Smooth muscle cell (in vitro differentiated cells): ENCODE measurements around the gene PDE4C. TPM values are rescaled to one million over a fixed set of nuclear protein-coding genes. Genes with fewer than 3 reads are reported as not detected.

Source experiments
- DNase-seq: peaks from one replicate; lab custom pipeline; 2025; ENCODE audit not compliant: unreplicated experiment; lab: John Stamatoyannopoulos, UW
- H2AFZ ChIP-seq: fragments of 200-600 bp; sonication (generic); 2 replicates; pipeline ENCODE4 v1.6.0; 2016; ENCODE audit warnings: antibody characterized with exemption, low read depth, mild to moderate bottlenecking
- H3F3A ChIP-seq: fragments of 200-600 bp; sonication (generic); 2 replicates; pipeline ENCODE4 v1.6.0; 2017; ENCODE audit warnings: antibody characterized with exemption, low read depth
- H3K27ac ChIP-seq: fragments of 200-600 bp; sonication (generic); 2 replicates; pipeline ENCODE4 v1.5.1; 2016; ENCODE audit warnings: low read depth, mild to moderate bottlenecking
- H3K27me3 ChIP-seq: fragments of 200-600 bp; sonication (generic); 2 replicates; pipeline ENCODE4 v1.6.1; 2016; ENCODE audit warnings: low read depth, mild to moderate bottlenecking
- H3K36me3 ChIP-seq: fragments of 200-600 bp; sonication (generic); 2 replicates; pipeline ENCODE4 v1.5.1; 2016; ENCODE audit warnings: low read depth
- H3K4me1 ChIP-seq: fragments of 200-600 bp; sonication (generic); 2 replicates; pipeline ENCODE4 v1.5.1; 2016; ENCODE audit warnings: low read depth
- H3K4me2 ChIP-seq: fragments of 200-600 bp; sonication (generic); 2 replicates; pipeline ENCODE4 v1.6.0; 2016; ENCODE audit warnings: mild to moderate bottlenecking
- H3K4me3 ChIP-seq: fragments of 200-600 bp; sonication (generic); 2 replicates; pipeline ENCODE4 v1.5.1; 2016; ENCODE audit warnings: mild to moderate bottlenecking
- H3K79me2 ChIP-seq: fragments of 200-600 bp; sonication (generic); 2 replicates; pipeline ENCODE4 v1.6.0; 2016; ENCODE audit warnings: low read depth, mild to moderate bottlenecking
- H3K9ac ChIP-seq: fragments of 200-600 bp; sonication (generic); 2 replicates; pipeline ENCODE4 v1.6.0; 2016; ENCODE audit warnings: low read depth
- H3K9me3 ChIP-seq: fragments of 200-600 bp; sonication (generic); replicated peaks from 2 replicates; pipeline ENCODE4 v1.5.1; 2016; ENCODE audit warnings: low read depth
- H4K20me1 ChIP-seq: fragments of 200-600 bp; sonication (generic); 2 replicates; pipeline ENCODE4 v1.6.0; 2016; ENCODE audit warnings: low read depth
- WGBS: methylation state at CpG from one replicate; pipeline ENCODE4 v1.1.7; 2016; ENCODE audit warnings: low lambda C conversion rate; 5-methylcytosine and 5-hydroxymethylcytosine counted together
- polyA plus RNA-seq: library from polyadenylated mRNA; unstranded; fragments of >200 nt; fragmentation: Nextera tagmentation; extraction: Ambion mirVana; gene quantifications from 2 replicates; pipeline ENCODE4 v1.2.1, GENCODE V29; 2016
- total RNA-seq: library from RNA; depleted of rRNA; stranded (reverse); fragments of >200 nt; gene quantifications from 2 replicates; pipeline ENCODE4 v1.2.3, GENCODE V29; 2014
- TF ChIP-seq, protein P1 (sequence below): fragments of 200-600 bp; sonication (generic); IDR thresholded peaks from 2 replicates; pipeline ENCODE4 v1.5.1; 2017; ENCODE audit warnings: borderline replicate concordance, mild to moderate bottlenecking, antibody characterized with exemption; ENCODE audit not compliant: insufficient read depth, poor library complexity, severe bottlenecking

Gene PDE4C
- total and polyA plus RNA-seq, 2 experiments from 2014 or later, result 1.1 to 1.7 TPM

GRCh38 chr19:18266771-18267686, 40.8 kb upstream of the PDE4C start:
- no peak overlapping the region for H2AFZ ChIP-seq
- H3K9ac ChIP-seq, result no peak overlapping the region
- H3K4me3 ChIP-seq, result no peak overlapping the region
- no peaks in the 10 kb centered on the region for H3K4me1 ChIP-seq
- no peaks in the 10 kb centered on the region for H3K79me2 ChIP-seq
- H3F3A ChIP-seq, result no peaks in the 10 kb centered on the region
- H3K27ac ChIP-seq, result no peak overlapping the region
- no peak overlapping the region for H3K4me2 ChIP-seq
- DNase-seq, result no peak
- 95% methylated on average over 42 of the region's 42 CpGs for WGBS
- TF ChIP-seq, protein P1, sequence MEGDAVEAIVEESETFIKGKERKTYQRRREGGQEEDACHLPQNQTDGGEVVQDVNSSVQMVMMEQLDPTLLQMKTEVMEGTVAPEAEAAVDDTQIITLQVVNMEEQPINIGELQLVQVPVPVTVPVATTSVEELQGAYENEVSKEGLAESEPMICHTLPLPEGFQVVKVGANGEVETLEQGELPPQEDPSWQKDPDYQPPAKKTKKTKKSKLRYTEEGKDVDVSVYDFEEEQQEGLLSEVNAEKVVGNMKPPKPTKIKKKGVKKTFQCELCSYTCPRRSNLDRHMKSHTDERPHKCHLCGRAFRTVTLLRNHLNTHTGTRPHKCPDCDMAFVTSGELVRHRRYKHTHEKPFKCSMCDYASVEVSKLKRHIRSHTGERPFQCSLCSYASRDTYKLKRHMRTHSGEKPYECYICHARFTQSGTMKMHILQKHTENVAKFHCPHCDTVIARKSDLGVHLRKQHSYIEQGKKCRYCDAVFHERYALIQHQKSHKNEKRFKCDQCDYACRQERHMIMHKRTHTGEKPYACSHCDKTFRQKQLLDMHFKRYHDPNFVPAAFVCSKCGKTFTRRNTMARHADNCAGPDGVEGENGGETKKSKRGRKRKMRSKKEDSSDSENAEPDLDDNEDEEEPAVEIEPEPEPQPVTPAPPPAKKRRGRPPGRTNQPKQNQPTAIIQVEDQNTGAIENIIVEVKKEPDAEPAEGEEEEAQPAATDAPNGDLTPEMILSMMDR, result no peak
- no peaks in the 10 kb centered on the region for H3K27me3 ChIP-seq
- H3K36me3 ChIP-seq, result no peaks in the 10 kb centered on the region
- H4K20me1 ChIP-seq, result peaks cover 20% of the 10 kb centered on the region
- H3K9me3 ChIP-seq, result no peaks in the 10 kb centered on the region

DNA sequence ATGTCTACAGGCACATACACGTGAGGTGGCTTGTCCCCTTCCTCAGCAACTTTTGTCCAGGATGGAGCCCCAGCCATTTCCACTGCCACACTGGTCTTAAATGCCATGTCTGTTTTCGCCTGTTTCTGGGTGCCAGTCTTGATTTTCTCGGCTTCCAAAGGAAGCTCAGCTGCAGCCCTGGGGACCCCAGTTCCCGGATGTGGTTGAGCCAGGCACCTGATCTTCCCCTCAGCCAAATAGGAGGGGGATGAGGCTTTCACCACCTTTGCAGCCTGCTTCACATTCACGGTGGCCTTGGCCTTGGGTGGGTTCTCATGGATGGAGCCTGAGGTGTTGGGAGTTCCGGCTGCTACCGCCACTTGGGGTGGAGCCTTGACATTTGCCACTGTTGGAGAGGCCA, 39.3 kb upstream of the PDE4C start:
- no peak overlapping the region for H3K4me3 ChIP-seq
- peaks cover 6% of the 10 kb centered on the region for H4K20me1 ChIP-seq
- no peaks in the 10 kb centered on the region for H3K36me3 ChIP-seq
- no peaks in the 10 kb centered on the region for H3F3A ChIP-seq
- no peak overlapping the region for H2AFZ ChIP-seq
- no peak overlapping the region for H3K9ac ChIP-seq
- no peak overlapping the region for H3K27ac ChIP-seq
- WGBS, result 93% methylated on average over 7 of the region's 7 CpGs
- no peaks in the 10 kb centered on the region for H3K79me2 ChIP-seq
- no peaks in the 10 kb centered on the region for H3K9me3 ChIP-seq
- no peak overlapping the region for H3K4me2 ChIP-seq
- DNase-seq, result no peak
- no peaks in the 10 kb centered on the region for H3K27me3 ChIP-seq
- H3K4me1 ChIP-seq, result no peaks in the 10 kb centered on the region
- TF ChIP-seq, protein P1, result no peak

GRCh38 chr19:18264971-18265540, 38.8 kb upstream of the PDE4C start:
- H2AFZ ChIP-seq, result no peak overlapping the region
- no peaks in the 10 kb centered on the region for H3K9me3 ChIP-seq
- H3K4me3 ChIP-seq, result no peak overlapping the region
- no peaks in the 10 kb centered on the region for H3K36me3 ChIP-seq
- DNase-seq, result no peak
- no peak overlapping the region for H3K9ac ChIP-seq
- peaks cover under 1% of the 10 kb centered on the region for H4K20me1 ChIP-seq
- no peaks in the 10 kb centered on the region for H3K4me1 ChIP-seq
- no peaks in the 10 kb centered on the region for H3K79me2 ChIP-seq
- H3K27me3 ChIP-seq, result no peaks in the 10 kb centered on the region
- H3F3A ChIP-seq, result no peaks in the 10 kb centered on the region
- no peak overlapping the region for H3K4me2 ChIP-seq
- TF ChIP-seq, protein P1, result no peak
- 94% methylated on average over 23 of the region's 23 CpGs for WGBS
- no peak overlapping the region for H3K27ac ChIP-seq
